Left ventricle myocardium inferior (tissue), 1 donor: ENCODE measurements around the gene ZNF280D. TPM values are rescaled to one million over a fixed set of nuclear protein-coding genes. Genes with fewer than 3 reads are reported as not detected.

ENCODE experiments used
- DNase-seq: peaks from one replicate; pipeline ENCODE4 v3.0.0-alpha.2; 2020
- H3K27ac ChIP-seq: fragments of 200-600 bp; replicated peaks from 2 replicates; pipeline ENCODE4 v1.8.0; 2021
- H3K27me3 ChIP-seq: fragments of 200-600 bp; 2 replicates; pipeline ENCODE4 v1.8.0; 2021; ENCODE audit warnings: low read depth
- H3K36me3 ChIP-seq: fragments of 200-600 bp; 2 replicates; pipeline ENCODE4 v1.8.0; 2021
- H3K4me1 ChIP-seq: fragments of 200-600 bp; 2 replicates; pipeline ENCODE4 v1.8.0; 2021
- H3K4me3 ChIP-seq: fragments of 200-600 bp; 2 replicates; pipeline ENCODE4 v1.8.0; 2021; ENCODE audit warnings: mild to moderate bottlenecking, moderate library complexity
- H3K9me3 ChIP-seq: fragments of 200-600 bp; replicated peaks from 2 replicates; pipeline ENCODE4 v1.8.0; 2021
- intact Hi-C: fragments of 100-400 bp; cut with micrococcal nuclease; formaldehyde crosslinking; loops from one replicate; pipeline ENCODE4 v1.11.0; 2022
- total RNA-seq: library from RNA; stranded (reverse); fragmentation: NEBNext Ultra II Directional; extraction: Animal tissue kit (Norgen Biotek cat#: 25700); gene quantifications from one replicate; pipeline ENCODE4 v1.2.1, GENCODE V29; 2021
- TF ChIP-seq, protein P1 (sequence below): fragments of 200-600 bp; IDR thresholded peaks from 2 replicates; pipeline ENCODE4 v1.8.0; 2021; ENCODE audit warnings: antibody characterized with exemption, mild to moderate bottlenecking, borderline replicate concordance
- donor health status: DM: no; HTN: yes; CAD: no; lungs with severe emphysema.

Gene ZNF280D
- total RNA-seq, 1 donor from 2014 or later: 22.0 TPM

DNA sequence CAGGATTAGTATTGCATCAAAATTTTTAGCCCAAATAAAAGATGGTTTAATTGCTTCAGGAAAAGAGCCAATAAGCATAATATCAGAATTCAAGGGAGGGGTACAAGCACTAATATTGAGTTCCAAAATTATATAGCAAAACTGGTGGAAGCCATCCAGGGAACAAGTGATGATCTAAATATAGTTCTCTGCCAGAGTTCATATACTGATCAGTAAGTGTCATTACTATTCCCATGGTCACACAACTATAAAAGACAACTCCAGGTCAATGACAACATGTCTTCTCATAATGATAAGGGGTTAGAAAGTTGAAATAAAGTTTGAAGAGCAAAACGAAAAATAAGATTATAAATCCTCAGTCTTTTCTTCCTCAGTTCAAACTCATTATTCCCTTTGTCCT, 57.4 kb downstream of the ZNF280D start:
- no peak for DNase-seq
- Histone ChIP-seq H3K4me3 (no peak overlapping the region), H3K27ac (no peak overlapping the region), H3K9me3 (no peaks in the 10 kb centered on the region), H3K4me1 (peaks cover 33% of the 10 kb centered on the region), H3K36me3 (peaks cover 51% of the 10 kb centered on the region), H3K27me3 (no peaks in the 10 kb centered on the region)
- TF ChIP-seq, protein P1, sequence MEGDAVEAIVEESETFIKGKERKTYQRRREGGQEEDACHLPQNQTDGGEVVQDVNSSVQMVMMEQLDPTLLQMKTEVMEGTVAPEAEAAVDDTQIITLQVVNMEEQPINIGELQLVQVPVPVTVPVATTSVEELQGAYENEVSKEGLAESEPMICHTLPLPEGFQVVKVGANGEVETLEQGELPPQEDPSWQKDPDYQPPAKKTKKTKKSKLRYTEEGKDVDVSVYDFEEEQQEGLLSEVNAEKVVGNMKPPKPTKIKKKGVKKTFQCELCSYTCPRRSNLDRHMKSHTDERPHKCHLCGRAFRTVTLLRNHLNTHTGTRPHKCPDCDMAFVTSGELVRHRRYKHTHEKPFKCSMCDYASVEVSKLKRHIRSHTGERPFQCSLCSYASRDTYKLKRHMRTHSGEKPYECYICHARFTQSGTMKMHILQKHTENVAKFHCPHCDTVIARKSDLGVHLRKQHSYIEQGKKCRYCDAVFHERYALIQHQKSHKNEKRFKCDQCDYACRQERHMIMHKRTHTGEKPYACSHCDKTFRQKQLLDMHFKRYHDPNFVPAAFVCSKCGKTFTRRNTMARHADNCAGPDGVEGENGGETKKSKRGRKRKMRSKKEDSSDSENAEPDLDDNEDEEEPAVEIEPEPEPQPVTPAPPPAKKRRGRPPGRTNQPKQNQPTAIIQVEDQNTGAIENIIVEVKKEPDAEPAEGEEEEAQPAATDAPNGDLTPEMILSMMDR: no peak
- intact Hi-C loops: no loop called here

DNA sequence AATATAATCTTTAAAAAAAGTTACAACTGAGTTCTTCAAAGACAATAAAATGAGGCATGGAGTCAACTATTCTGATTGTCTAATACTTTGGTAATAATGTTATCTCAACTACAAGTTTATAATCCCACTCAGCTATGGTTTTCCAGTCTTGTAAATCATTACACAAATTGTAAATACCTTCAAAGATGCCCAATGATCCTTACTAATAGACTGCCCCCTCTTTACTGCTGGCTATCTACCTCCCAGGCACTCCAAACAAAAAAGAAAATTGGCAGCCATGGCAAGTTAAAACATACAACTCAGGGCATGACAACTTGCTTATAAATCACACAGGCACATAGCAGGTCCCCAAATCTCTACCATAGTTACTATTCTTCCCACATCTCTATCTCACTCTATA, 58.5 kb downstream of the ZNF280D start:
- Histone ChIP-seq H3K27me3 (no peaks in the 10 kb centered on the region), H3K4me3 (no peak overlapping the region), H3K4me1 (peaks cover 33% of the 10 kb centered on the region), H3K9me3 (no peaks in the 10 kb centered on the region), H3K36me3 (peaks cover 45% of the 10 kb centered on the region), H3K27ac (no peak overlapping the region)
- no peak for DNase-seq
- TF ChIP-seq, protein P1: no peak
- intact Hi-C loops: no loop called here

DNA sequence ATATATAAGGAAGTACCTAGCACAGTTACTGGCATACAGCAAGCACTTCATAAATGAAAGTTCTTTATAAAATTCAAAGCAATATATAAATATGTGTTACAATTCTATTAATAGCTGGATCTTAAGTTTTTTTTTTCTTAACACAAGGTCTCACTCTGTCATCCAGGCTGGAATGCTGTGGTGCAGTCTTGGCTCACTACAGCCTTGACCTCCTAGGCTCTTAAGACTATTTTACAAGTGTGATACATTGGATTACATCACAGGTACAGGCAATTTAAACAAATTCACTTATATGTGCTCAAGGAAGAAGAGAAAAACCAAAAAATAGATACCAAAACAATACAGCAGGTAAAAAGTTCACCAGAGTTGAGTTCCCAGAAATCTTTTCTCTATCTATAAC, 60.6 kb downstream of the ZNF280D start:
- intact Hi-C loops: no loop called here
- peaks cover 43% of the 10 kb centered on the region for H3K36me3 ChIP-seq
- H3K9me3 ChIP-seq: no peaks in the 10 kb centered on the region
- H3K27ac ChIP-seq: no peak overlapping the region
- no peaks in the 10 kb centered on the region for H3K27me3 ChIP-seq
- H3K4me3 ChIP-seq: no peak overlapping the region
- TF ChIP-seq, protein P1: no peak
- DNase-seq: no peak
- peaks cover 33% of the 10 kb centered on the region for H3K4me1 ChIP-seq

DNA sequence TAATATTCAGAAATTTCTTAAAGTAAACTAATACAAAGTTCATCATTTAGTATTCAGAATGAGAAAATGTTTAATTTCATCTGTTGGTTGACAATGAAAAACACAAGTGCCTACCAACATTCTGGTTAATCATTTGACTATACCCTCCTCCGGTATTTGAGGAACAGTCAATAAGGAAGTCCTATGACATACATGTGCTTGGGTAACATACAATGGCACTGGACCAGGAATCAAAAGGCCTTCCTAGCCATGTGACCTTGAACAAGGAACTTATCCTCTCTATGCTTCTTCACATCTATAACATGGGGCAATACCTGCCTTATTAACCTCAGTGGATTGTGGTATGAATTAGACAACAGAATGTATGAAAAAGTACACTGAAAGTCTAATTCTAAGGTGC, 65.8 kb downstream of the ZNF280D start:
- Histone ChIP-seq H3K27ac (no peak overlapping the region), H3K36me3 (peaks cover 62% of the 10 kb centered on the region), H3K27me3 (no peaks in the 10 kb centered on the region), H3K4me1 (no peaks in the 10 kb centered on the region), H3K4me3 (no peak overlapping the region), H3K9me3 (no peaks in the 10 kb centered on the region)
- no peak for DNase-seq
- intact Hi-C loops: no loop called here
- TF ChIP-seq, protein P1: no peak

DNA sequence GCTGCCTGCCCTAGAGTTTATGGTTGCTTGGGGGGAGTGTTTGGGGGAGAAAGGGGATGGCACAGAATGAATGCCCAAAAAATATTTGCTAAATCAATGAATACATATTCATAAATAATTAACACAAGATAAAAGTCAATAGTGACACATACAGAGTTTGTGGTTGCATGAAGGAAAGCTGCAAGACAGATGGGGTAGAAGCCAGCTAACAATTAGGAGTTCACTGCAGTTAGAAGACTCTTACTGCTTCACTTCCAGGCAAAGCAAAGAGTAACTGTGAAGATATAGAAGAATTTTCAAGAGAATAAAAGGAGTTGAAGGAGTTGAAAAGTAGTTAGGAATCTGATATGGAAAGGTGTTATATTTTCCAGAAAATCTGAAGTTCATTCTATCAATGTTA, 72.4 kb downstream of the ZNF280D start:
- Histone ChIP-seq H3K27ac (no peak overlapping the region), H3K4me1 (no peaks in the 10 kb centered on the region), H3K36me3 (peaks cover 62% of the 10 kb centered on the region), H3K27me3 (no peaks in the 10 kb centered on the region), H3K4me3 (no peak overlapping the region), H3K9me3 (no peaks in the 10 kb centered on the region)
- DNase-seq: no peak
- intact Hi-C loops: no loop called here
- TF ChIP-seq, protein P1: no peak

DNA sequence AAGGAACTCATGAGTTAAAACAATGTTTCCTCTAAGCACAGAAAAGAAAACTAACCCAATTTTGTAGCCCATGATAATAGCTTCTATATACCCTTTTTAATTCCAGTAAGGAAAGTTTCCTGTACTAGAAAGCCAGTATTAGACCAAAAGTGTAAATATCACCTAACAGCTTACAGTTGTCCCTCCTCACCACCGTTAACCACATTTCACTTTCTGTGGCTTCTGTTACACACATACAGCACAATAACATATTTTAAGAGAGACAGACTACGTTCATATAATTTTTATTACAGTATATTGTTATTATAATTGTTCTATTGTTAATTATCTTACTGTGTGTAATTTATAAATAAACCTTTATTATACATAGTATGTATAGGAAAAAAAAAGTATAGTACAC, 74.1 kb downstream of the ZNF280D start:
- intact Hi-C loops: no loop called here
- no peak overlapping the region for H3K27ac ChIP-seq
- no peaks in the 10 kb centered on the region for H3K9me3 ChIP-seq
- peaks cover 47% of the 10 kb centered on the region for H3K36me3 ChIP-seq
- no peak for DNase-seq
- no peaks in the 10 kb centered on the region for H3K4me1 ChIP-seq
- TF ChIP-seq, protein P1: no peak
- H3K4me3 ChIP-seq: no peak overlapping the region
- no peaks in the 10 kb centered on the region for H3K27me3 ChIP-seq
